ENCODE data around the gene SLAMF6. TPM values are rescaled to one million over a fixed set of nuclear protein-coding genes. Genes with fewer than 3 reads are reported as not detected.
"Not testable (repeated sequence)": the region's sequence is repeated elsewhere in the genome, so short reads cannot be mapped to it uniquely, and the experiment has no call there.

SLAMF6 gene
- total and polyA plus RNA-seq, 2 experiments from 2014 or later = not detected

DNA sequence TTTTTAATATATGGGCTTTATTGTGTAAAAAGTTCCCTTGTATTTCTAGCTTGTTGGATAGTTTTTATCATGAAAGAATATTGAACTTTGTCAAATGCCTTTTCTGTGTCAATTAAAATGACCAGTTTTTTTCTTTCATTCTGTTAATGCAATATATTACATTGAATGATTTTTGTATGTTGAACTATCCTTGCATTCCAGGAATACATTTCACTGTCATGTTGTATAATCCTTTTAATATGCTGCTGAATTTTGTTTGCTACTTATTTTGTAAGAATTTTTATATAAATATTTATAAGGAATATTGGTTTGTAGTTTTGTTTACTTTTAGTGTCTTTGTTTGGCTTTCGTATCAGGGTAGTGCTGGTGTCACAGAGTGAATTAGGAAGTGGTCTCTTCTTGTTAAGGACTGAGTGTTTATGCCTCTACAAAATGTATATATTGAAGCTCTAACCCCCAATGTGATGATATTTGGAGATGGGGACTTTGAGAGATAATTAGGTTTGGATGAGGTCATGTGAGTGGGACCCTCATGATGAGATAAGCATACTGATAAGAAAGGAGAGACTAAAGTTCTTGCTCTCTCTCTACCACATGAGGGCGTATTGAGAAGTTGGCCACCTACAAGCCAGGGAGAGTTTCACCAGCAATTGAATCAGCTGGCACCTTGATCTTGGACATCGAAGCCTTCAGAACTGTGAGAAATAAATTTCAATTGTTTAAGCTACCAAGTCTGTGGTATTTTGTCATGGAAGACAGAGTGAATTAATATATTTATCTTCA is 12.0 kb upstream of the SLAMF6 start:
- Histone ChIP-seq H2AFZ (no peak overlapping the region), H4K20me1 (ENCODE audit: insufficient read depth, poor library complexity, severe bottlenecking) (no peaks in the 10 kb centered on the region), H3K9me3 (ENCODE audit: low read depth) (no peaks in the 10 kb centered on the region), H3K4me2 (no peak overlapping the region), H3K36me3 (replicated peaks; ENCODE audit: insufficient read depth, low read depth) (no peaks in the 10 kb centered on the region), H3K4me1 (ENCODE audit: insufficient read depth) (peaks cover 12% of the 10 kb centered on the region), H3K9me2 (replicated peaks; ENCODE audit: insufficient read depth) (no peaks in the 10 kb centered on the region), H3K27ac (no peak overlapping the region), H3K27me3 (no peaks in the 10 kb centered on the region), H3K79me2 (no peaks in the 10 kb centered on the region), H3K4me3 (no peak overlapping the region)
- TF ChIP-seq, protein P1, sequence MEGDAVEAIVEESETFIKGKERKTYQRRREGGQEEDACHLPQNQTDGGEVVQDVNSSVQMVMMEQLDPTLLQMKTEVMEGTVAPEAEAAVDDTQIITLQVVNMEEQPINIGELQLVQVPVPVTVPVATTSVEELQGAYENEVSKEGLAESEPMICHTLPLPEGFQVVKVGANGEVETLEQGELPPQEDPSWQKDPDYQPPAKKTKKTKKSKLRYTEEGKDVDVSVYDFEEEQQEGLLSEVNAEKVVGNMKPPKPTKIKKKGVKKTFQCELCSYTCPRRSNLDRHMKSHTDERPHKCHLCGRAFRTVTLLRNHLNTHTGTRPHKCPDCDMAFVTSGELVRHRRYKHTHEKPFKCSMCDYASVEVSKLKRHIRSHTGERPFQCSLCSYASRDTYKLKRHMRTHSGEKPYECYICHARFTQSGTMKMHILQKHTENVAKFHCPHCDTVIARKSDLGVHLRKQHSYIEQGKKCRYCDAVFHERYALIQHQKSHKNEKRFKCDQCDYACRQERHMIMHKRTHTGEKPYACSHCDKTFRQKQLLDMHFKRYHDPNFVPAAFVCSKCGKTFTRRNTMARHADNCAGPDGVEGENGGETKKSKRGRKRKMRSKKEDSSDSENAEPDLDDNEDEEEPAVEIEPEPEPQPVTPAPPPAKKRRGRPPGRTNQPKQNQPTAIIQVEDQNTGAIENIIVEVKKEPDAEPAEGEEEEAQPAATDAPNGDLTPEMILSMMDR (IDR thresholded peaks at IDR 0.05; ENCODE audit: poor library complexity) = no peak
- TF ChIP-seq EZH2 (IDR thresholded peaks at IDR 0.05; ENCODE audit: borderline replicate concordance) (no peak), EZH2phosphoT487 (IDR thresholded peaks at IDR 0.05; ENCODE audit: low read depth, severe bottlenecking, unreplicated experiment) (no peak)
- 87% methylated on average over 3 of the region's 3 CpGs for WGBS (ENCODE audit: low lambda C conversion rate, missing lambda C conversion rate)
- no peak for DNase-seq (ENCODE audit: low spot score)

DNA sequence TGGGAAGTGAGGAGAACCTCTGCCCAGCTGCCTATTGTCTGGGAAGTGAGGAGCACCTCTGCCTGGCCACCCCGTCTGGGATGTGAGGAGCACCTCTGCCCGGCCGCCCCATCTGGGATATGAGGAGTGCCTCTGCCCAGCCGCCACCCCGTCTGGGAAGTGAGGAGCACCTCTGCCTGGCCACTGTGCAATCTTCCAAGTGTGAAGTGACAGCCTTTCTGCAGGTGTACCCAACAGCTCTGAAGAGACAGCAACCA is 9.4 kb upstream of the SLAMF6 start:
- not testable (repeated sequence) for H4K20me1 ChIP-seq (ENCODE audit: insufficient read depth, poor library complexity, severe bottlenecking); DNase-seq (ENCODE audit: low spot score); H3K4me2 ChIP-seq; H2AFZ ChIP-seq; H3K36me3 ChIP-seq (replicated peaks; ENCODE audit: insufficient read depth, low read depth); H3K4me3 ChIP-seq; H3K27ac ChIP-seq; H3K27me3 ChIP-seq; H3K9me3 ChIP-seq (ENCODE audit: low read depth); H3K9me2 ChIP-seq (replicated peaks; ENCODE audit: insufficient read depth); H3K4me1 ChIP-seq (ENCODE audit: insufficient read depth); H3K79me2 ChIP-seq
- 94% methylated on average over 5 of the region's 5 CpGs for WGBS (ENCODE audit: low lambda C conversion rate, missing lambda C conversion rate)

DNA sequence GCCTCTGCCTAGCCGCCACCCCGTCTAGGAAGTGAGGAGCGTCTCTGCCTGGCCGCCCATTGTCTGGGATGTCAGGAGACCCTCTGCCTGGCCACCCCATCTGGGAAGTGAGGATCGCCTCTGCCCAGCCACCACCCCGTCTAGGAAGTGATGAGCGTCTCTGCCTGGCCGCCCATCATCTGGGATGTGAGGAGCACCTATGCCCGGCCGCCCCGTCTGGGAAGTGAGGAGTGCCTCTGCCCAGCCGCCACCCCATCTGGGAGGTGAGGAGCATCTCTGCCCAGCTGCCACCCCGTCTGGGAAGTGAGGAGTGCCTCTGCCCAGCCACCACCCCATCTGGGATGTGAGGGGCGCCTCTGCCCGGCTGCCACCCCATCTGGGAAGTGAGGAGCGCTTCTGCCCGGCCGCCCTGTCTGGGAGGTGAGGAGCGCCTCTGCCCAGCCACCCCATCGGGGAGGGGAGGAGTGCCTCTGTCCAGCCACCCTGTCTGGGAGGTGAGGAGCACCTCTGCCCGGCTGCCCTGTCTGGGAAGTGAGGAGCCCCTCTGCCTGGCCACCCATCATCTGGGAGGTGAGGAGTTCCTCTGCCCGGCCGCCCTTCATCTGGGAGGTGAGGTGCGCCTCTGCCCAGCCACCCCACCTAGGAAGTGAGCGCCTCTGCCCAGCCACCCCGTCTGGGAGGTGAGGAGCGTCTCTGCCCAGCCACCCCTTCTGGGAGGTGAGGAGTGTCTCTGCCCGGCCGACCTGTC is 8.9 kb upstream of the SLAMF6 start:
- not testable (repeated sequence) for H3K27ac ChIP-seq; H2AFZ ChIP-seq; H3K9me2 ChIP-seq (replicated peaks; ENCODE audit: insufficient read depth); DNase-seq (ENCODE audit: low spot score); H3K9me3 ChIP-seq (ENCODE audit: low read depth); H3K27me3 ChIP-seq; H3K79me2 ChIP-seq; H3K4me1 ChIP-seq (ENCODE audit: insufficient read depth); H3K4me3 ChIP-seq; H3K36me3 ChIP-seq (replicated peaks; ENCODE audit: insufficient read depth, low read depth); H3K4me2 ChIP-seq; H4K20me1 ChIP-seq (ENCODE audit: insufficient read depth, poor library complexity, severe bottlenecking)
- WGBS (ENCODE audit: low lambda C conversion rate, missing lambda C conversion rate) = 91% methylated on average over 22 of the region's 29 CpGs

DNA sequence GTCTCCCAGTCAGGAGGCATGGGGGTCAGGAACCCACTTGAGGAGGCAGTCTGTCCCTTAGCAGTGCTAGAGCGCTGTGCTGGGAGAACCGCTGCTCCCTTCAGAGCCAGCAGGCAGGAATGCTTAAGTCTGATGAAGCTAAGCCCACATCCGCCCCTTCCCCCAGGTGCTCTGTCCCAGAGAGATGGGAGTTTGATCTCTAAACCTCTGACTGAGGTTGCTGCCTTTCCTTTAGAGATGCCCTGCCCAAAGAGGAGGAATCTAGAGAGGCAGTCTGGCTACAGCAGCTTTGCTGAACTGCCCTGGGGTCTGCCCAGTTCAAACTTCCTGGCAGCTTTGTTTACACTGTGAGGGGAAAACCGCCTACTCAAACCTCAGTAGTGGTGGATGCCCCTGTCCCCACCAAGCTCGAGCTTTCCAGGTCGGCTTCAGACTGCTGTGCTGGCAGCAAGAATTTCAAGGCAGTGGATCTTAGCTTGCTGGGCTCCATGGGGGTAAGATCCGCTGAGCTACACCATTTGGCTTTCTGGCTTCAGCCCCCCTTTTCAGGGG is 6.4 kb upstream of the SLAMF6 start:
- not testable (repeated sequence) for H3K27ac ChIP-seq; H3K9me3 ChIP-seq (ENCODE audit: low read depth); H3K4me1 ChIP-seq (ENCODE audit: insufficient read depth); H2AFZ ChIP-seq; H3K79me2 ChIP-seq; H3K9me2 ChIP-seq (replicated peaks; ENCODE audit: insufficient read depth); H3K27me3 ChIP-seq; DNase-seq (ENCODE audit: low spot score); H4K20me1 ChIP-seq (ENCODE audit: insufficient read depth, poor library complexity, severe bottlenecking); H3K4me2 ChIP-seq; H3K36me3 ChIP-seq (replicated peaks; ENCODE audit: insufficient read depth, low read depth); H3K4me3 ChIP-seq
- WGBS (ENCODE audit: low lambda C conversion rate, missing lambda C conversion rate) = 79% methylated on average over 7 of the region's 7 CpGs

DNA sequence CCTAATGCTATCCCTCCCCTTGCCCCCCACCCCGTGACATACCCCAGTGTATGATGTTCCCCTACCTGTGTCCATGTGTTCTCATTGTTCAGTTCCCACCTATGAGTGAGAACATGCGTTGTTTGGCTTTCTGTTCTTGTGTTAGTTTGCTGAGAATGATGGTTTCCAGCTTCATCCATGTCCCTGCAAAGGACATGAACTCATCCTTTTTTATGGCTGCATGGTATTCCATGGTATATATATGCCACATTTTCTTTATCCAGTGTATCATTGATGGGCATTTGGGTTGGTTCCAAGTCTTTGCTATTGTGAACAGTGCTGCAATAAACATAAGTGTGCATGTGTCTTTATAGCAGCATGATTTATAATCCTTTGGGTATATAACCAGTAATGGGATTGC is 734 bp upstream of the SLAMF6 start:
- H3K27ac ChIP-seq; H3K27me3 ChIP-seq; H2AFZ ChIP-seq; H3K4me2 ChIP-seq; H3K4me3 ChIP-seq; H3K9me2 ChIP-seq (replicated peaks; ENCODE audit: insufficient read depth); H3K36me3 ChIP-seq (replicated peaks; ENCODE audit: insufficient read depth, low read depth); H4K20me1 ChIP-seq (ENCODE audit: insufficient read depth, poor library complexity, severe bottlenecking); H3K9me3 ChIP-seq (ENCODE audit: low read depth); DNase-seq (ENCODE audit: low spot score); H3K79me2 ChIP-seq; H3K4me1 ChIP-seq (ENCODE audit: insufficient read depth): not testable (repeated sequence)
- 85% methylated on average over 2 of the region's 2 CpGs for WGBS (ENCODE audit: low lambda C conversion rate, missing lambda C conversion rate)

Data from hepatocyte (in vitro differentiated cells).